ENCODE results near the gene SMIM3. TPM values are rescaled to one million over a fixed set of nuclear protein-coding genes. Genes with fewer than 3 reads are reported as not detected.

The SMIM3 gene
- total and polyA plus RNA-seq, 10 of the 15 experiments (the other 5 are each of a cell fraction or from before 2014, with no cell fraction given): 1.0 to 14.3 (median 7.7) TPM

- ATAC-seq (no peak), FAIRE-seq (no peak), DNase-seq (ENCODE audit: low read depth, low spot score) (no peak)
- in situ Hi-C loops (cut with MboI) (no loop called here), intact Hi-C loops (cut with micrococcal nuclease; ENCODE audit: unreplicated experiment) (loop anchor here (10.0 kb wide), 2 partner anchors 305 to 465 kb away; partner anchors contain the start of gene GM2A)
- H3K79me2 ChIP-seq (ENCODE audit: control insufficient read depth, insufficient read depth, low read length): peaks cover 45% of the 10 kb centered on the region
- H4K20me1 ChIP-seq (ENCODE audit: control insufficient read depth, insufficient read depth): no peaks in the 10 kb centered on the region
- TF ChIP-seq RELA (IDR thresholded peaks at IDR 0.05; ENCODE audit: borderline replicate concordance, partially characterized antibody) (no peak), HCFC1 (IDR thresholded peaks at IDR 0.05; ENCODE audit: low read length) (no peak), EGR1 (IDR thresholded peaks at IDR 0.05; ENCODE audit: borderline replicate concordance in 1 of 2, low read depth in 2 of 2, low read length in 2 of 2) (no peak), ZBTB4 (CRISPR knock-in tag; IDR thresholded peaks at IDR 0.05) (no peak), ZNF622 (IDR thresholded peaks at IDR 0.05) (no peak), EZH2 (IDR thresholded peaks at IDR 0.05; ENCODE audit: borderline replicate concordance, control insufficient read depth, low read depth, low read length) (no peak), BRCA1 (IDR thresholded peaks at IDR 0.05; ENCODE audit: low read depth, low read length) (no peak), SMC3 (IDR thresholded peaks at IDR 0.05; ENCODE audit: borderline replicate concordance, low read length) (no peak)
- 61% methylated on average over 6 of the region's 6 CpGs for WGBS (ENCODE audit: insufficient coverage, insufficient replicate concordance, low lambda C conversion rate, missing lambda C conversion rate)
- ChIA-PET CTCF (interaction anchor here (0.7 to 2.4 kb wide), 5 partner anchors 10 to 229 kb away, joined by 3 to 8 read pairs (median 6); partner anchors contain the start of genes IRGM and SMIM3), SMC1A (ENCODE audit: uncharacterized antibody, unreplicated experiment) (interaction anchor here (0.6 to 2.1 kb wide), 9 partner anchors 9 to 438 kb away, joined by 3 to 10 read pairs (median 3); partner anchors contain the start of gene SMIM3), RAD21 (ENCODE audit: unreplicated experiment) (interaction anchor here (0.7 to 1.1 kb wide), 3 partner anchors 9 to 55 kb away, joined by 3 read pairs; partner anchors contain the start of gene SMIM3), POLR2A (interaction anchor here (1.5 to 1.9 kb wide), 2 partner anchors 10 to 88 kb away, joined by 4 to 5 read pairs; partner anchors contain the start of gene RBM22)
- peaks cover 22% of the 10 kb centered on the region for H3K4me1 ChIP-seq (ENCODE audit: control insufficient read depth, insufficient read depth, low read length)
- no peak overlapping the region for H3K9ac ChIP-seq (ENCODE audit: control insufficient read depth, insufficient read depth, low read length)
- H3K36me3 ChIP-seq (ENCODE audit: control insufficient read depth in 2 of 2, insufficient read depth in 2 of 2, low read length in 1 of 2): no peaks in the 10 kb centered on the region
- H3K4me2 ChIP-seq (ENCODE audit: control insufficient read depth, insufficient read depth): peak overlapping the region; percentile 95
- H3K27ac ChIP-seq (ENCODE audit: control insufficient read depth, insufficient read depth): peak overlapping the region; percentile 60
- peaks cover 4% of the 10 kb centered on the region; the same call in 2 of the 3 replicates for H3K9me3 ChIP-seq (replicated peaks; ENCODE audit: control insufficient read depth, insufficient read depth, low read length)
- H3K27me3 ChIP-seq (replicated peaks in 1 of 2; ENCODE audit: control insufficient read depth in 2 of 2, insufficient read depth in 2 of 2, low read length in 1 of 2): no peaks in the 10 kb centered on the region
- peak overlapping the region; percentile 29; the same call in 1 of the 2 replicates for H2AFZ ChIP-seq (ENCODE audit: control insufficient read depth, low read depth, low read length)
- 0 out of 2 replicates have a peak overlapping the region, but pooled peaks have one; percentile 31 for H3K4me3 ChIP-seq
- no TSS peak for BruUV-seq (replicated peaks)
These were observed 10.9 kb downstream of the SMIM3 start for GRCh38 chr5:150789450-150789849.

Measured in GM12878 (cell line).